ENCODE results near the gene BRAF. TPM values are rescaled to one million over a fixed set of nuclear protein-coding genes. Genes with fewer than 3 reads are reported as not detected.

Gene BRAF
- total and polyA plus RNA-seq, 2 donors (not counting 3 experiments of a cell fraction or from before 2014, with no cell fraction given) = 6.6 to 26.2 TPM

DNA sequence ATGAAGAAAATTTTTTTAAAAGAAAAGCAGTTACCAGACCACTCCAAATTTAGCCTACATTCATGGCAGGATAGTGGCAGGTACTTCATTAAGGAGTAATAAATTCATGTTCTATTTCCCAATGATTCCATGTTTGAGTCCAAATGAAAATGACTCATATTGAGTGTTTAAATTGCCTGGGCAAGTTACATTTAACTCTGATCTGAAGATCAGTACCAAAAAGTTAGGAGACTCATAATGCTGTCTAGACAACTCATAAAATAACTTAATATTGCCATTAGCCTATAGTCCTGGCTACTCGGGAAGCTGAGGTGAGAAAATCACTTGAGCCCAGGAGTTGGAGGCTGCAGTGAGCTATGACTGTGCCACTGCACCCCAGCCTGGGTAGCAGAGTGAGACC is 13.0 kb downstream of the BRAF start:
- POLR2A ChIA-PET = no interaction called here
- DNase-seq (ENCODE audit: low read depth, low spot score) (no peak), FAIRE-seq (no peak)
- H3K9me3 ChIP-seq (replicated peaks; ENCODE audit: control insufficient read depth, insufficient read depth, low read length) = no peaks in the 10 kb centered on the region
- no peak overlapping the region for H3K4me3 ChIP-seq (replicated peaks in 1 of 3; ENCODE audit: insufficient read depth in 1 of 3, low read depth in 1 of 3, low read length in 3 of 3)
- H4K20me1 ChIP-seq (replicated peaks; ENCODE audit: control insufficient read depth, extremely low read depth, insufficient read depth, low read length) = peaks cover 2% of the 10 kb centered on the region
- no peak overlapping the region for H3K4me2 ChIP-seq (ENCODE audit: insufficient read depth, low read length)
- H3K27ac ChIP-seq (ENCODE audit: insufficient read depth, low read depth, low read length) = no peak overlapping the region
- peaks cover 66% of the 10 kb centered on the region for H3K79me2 ChIP-seq (ENCODE audit: control insufficient read depth, insufficient read depth, low read length)
- intact Hi-C loops (cut with micrococcal nuclease) = no loop called here
- no TSS peak for BruUV-seq (replicated peaks)
- CTCF ChIA-PET = interaction anchor here (1.0 kb wide), 1 partner anchor 11 kb away, joined by 3 read pairs; no protein-coding TSS in a partner anchor
- H3K36me3 ChIP-seq (ENCODE audit: control insufficient read depth in 2 of 2, extremely low read depth in 1 of 2, insufficient read depth in 2 of 2, low read length in 2 of 2) = no peaks in the 10 kb centered on the region
- no peak for TF ChIP-seq POLR2A (IDR thresholded peaks at IDR 0.05; ENCODE audit: low read depth, low read length)
- no peak for TF ChIP-seq FOS (IDR thresholded peaks at IDR 0.05; ENCODE audit: borderline replicate concordance, insufficient read depth, low read length)
- TF ChIP-seq EZH2 (IDR thresholded peaks at IDR 0.05; ENCODE audit: borderline replicate concordance, low read depth, low read length, severe bottlenecking) = no peak
- TF ChIP-seq, protein P1, sequence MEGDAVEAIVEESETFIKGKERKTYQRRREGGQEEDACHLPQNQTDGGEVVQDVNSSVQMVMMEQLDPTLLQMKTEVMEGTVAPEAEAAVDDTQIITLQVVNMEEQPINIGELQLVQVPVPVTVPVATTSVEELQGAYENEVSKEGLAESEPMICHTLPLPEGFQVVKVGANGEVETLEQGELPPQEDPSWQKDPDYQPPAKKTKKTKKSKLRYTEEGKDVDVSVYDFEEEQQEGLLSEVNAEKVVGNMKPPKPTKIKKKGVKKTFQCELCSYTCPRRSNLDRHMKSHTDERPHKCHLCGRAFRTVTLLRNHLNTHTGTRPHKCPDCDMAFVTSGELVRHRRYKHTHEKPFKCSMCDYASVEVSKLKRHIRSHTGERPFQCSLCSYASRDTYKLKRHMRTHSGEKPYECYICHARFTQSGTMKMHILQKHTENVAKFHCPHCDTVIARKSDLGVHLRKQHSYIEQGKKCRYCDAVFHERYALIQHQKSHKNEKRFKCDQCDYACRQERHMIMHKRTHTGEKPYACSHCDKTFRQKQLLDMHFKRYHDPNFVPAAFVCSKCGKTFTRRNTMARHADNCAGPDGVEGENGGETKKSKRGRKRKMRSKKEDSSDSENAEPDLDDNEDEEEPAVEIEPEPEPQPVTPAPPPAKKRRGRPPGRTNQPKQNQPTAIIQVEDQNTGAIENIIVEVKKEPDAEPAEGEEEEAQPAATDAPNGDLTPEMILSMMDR (IDR thresholded peaks at IDR 0.05; ENCODE audit: extremely low read depth in 1 of 2, insufficient read depth in 1 of 2, low read depth in 1 of 2, low read length in 2 of 2) = no peak
- TF ChIP-seq, protein P2, sequence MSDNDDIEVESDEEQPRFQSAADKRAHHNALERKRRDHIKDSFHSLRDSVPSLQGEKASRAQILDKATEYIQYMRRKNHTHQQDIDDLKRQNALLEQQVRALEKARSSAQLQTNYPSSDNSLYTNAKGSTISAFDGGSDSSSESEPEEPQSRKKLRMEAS (IDR thresholded peaks at IDR 0.05; ENCODE audit: insufficient read depth, insufficient read length) = no peak
- no peak for TF ChIP-seq MYC (IDR thresholded peaks at IDR 0.05; ENCODE audit: low read depth, low read length)
- H3K4me1 ChIP-seq (ENCODE audit: control insufficient read depth, extremely low read depth, insufficient read depth, low read length) = peaks cover 2% of the 10 kb centered on the region
- no peaks in the 10 kb centered on the region for H3K27me3 ChIP-seq (ENCODE audit: control insufficient read depth in 2 of 2, insufficient read depth in 2 of 2, low read length in 2 of 2)
- dilution Hi-C loops (cut with MboI; ENCODE audit: extremely low pct_ligation_motif_present, low sequenced_read_pairs) = no loop called here
- H3K9ac ChIP-seq (replicated peaks; ENCODE audit: extremely low read depth, insufficient read depth, low read length) = no peak overlapping the region
- no peak overlapping the region for H2AFZ ChIP-seq (ENCODE audit: low read depth, low read length)
- no peaks in the 10 kb centered on the region for H3K9me1 ChIP-seq (replicated peaks; ENCODE audit: control insufficient read depth, extremely low read depth, insufficient read depth, low read length)

Data from endothelial cell of umbilical vein (primary cell).